Measurements from ENCODE around the gene GMEB2.

DNA sequence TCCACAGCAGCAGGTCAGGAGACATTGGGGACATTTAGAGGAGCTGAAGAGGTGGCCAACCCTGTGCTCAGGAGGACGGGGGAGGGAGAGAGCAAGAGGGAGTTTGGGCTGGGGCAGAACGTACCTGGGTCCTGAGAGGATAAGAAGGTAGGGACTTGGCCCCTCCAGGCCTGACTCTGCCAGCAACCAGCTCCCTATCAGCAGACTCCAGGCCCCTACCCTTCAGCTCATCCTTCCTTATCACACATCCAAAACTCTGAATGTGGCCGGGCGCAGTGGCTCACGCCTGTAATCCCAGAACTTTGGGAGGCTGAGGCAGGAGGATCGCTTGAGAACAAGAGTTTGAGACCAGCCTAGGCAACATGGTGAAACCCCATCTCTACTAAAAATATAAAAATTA lies 21.3 kb upstream of the GMEB2 start:
- TF ChIP-seq, protein P1, sequence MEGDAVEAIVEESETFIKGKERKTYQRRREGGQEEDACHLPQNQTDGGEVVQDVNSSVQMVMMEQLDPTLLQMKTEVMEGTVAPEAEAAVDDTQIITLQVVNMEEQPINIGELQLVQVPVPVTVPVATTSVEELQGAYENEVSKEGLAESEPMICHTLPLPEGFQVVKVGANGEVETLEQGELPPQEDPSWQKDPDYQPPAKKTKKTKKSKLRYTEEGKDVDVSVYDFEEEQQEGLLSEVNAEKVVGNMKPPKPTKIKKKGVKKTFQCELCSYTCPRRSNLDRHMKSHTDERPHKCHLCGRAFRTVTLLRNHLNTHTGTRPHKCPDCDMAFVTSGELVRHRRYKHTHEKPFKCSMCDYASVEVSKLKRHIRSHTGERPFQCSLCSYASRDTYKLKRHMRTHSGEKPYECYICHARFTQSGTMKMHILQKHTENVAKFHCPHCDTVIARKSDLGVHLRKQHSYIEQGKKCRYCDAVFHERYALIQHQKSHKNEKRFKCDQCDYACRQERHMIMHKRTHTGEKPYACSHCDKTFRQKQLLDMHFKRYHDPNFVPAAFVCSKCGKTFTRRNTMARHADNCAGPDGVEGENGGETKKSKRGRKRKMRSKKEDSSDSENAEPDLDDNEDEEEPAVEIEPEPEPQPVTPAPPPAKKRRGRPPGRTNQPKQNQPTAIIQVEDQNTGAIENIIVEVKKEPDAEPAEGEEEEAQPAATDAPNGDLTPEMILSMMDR (IDR thresholded peaks at IDR 0.05) = no peak
- no peak for TF ChIP-seq EZH2phosphoT487 (IDR thresholded peaks at IDR 0.05)
- TF ChIP-seq EZH2 (IDR thresholded peaks at IDR 0.05) = no peak
